SK-N-SH (cell line): ENCODE data around the gene FAM181A.

ENCODE experiments used
- MAX ChIP-seq: IDR thresholded peaks from 2 replicates; pipeline ENCODE4 v1.4.0; 2012; ENCODE audit warnings: low read depth
- MEF2A ChIP-seq: IDR thresholded peaks from 2 replicates; pipeline ENCODE4 v1.4.0; 2012; ENCODE audit warnings: low read depth, borderline replicate concordance
- RAD21 ChIP-seq: IDR thresholded peaks from 2 replicates; pipeline ENCODE4 v1.6.1; 2012; ENCODE audit warnings: mild to moderate bottlenecking, low read length
- TAF1 ChIP-seq: IDR thresholded peaks from 2 replicates; pipeline ENCODE4 v1.6.1; 2012; ENCODE audit warnings: low read depth, mild to moderate bottlenecking, low read length, moderate library complexity, borderline replicate concordance
- TCF12 ChIP-seq: IDR thresholded peaks from 2 replicates; pipeline ENCODE4 v1.4.0; 2012
- TF ChIP-seq, protein P1 (sequence below): fragments of 200-600 bp; sonication (generic); IDR thresholded peaks from 2 replicates; pipeline ENCODE4 v1.6.1; 2017; ENCODE audit warnings: antibody characterized with exemption, mild to moderate bottlenecking, moderate library complexity
- TF ChIP-seq, protein P2 (sequence below): fragments of 150-350 bp; IDR thresholded peaks from 2 replicates; pipeline ENCODE4 v1.6.1; 2017; ENCODE audit warnings: antibody characterized with exemption, low read length, low read depth, borderline replicate concordance

- TF ChIP-seq, protein P1, sequence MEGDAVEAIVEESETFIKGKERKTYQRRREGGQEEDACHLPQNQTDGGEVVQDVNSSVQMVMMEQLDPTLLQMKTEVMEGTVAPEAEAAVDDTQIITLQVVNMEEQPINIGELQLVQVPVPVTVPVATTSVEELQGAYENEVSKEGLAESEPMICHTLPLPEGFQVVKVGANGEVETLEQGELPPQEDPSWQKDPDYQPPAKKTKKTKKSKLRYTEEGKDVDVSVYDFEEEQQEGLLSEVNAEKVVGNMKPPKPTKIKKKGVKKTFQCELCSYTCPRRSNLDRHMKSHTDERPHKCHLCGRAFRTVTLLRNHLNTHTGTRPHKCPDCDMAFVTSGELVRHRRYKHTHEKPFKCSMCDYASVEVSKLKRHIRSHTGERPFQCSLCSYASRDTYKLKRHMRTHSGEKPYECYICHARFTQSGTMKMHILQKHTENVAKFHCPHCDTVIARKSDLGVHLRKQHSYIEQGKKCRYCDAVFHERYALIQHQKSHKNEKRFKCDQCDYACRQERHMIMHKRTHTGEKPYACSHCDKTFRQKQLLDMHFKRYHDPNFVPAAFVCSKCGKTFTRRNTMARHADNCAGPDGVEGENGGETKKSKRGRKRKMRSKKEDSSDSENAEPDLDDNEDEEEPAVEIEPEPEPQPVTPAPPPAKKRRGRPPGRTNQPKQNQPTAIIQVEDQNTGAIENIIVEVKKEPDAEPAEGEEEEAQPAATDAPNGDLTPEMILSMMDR: no peak
- TF ChIP-seq RAD21: no peak
- no peak for TF ChIP-seq TAF1
- TF ChIP-seq MAX: no peak
- TF ChIP-seq MEF2A: no peak
- TF ChIP-seq, protein P2, sequence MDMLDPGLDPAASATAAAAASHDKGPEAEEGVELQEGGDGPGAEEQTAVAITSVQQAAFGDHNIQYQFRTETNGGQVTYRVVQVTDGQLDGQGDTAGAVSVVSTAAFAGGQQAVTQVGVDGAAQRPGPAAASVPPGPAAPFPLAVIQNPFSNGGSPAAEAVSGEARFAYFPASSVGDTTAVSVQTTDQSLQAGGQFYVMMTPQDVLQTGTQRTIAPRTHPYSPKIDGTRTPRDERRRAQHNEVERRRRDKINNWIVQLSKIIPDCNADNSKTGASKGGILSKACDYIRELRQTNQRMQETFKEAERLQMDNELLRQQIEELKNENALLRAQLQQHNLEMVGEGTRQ: no peak
- TF ChIP-seq TCF12: no peak
These were observed 32.9 kb downstream of the FAM181A start for GRCh38 chr14:93960108-93960475.
